Suprapubic skin (tissue), 4 donors: ENCODE results near the gene FAR2. TPM values are rescaled to one million over a fixed set of nuclear protein-coding genes. Genes with fewer than 3 reads are reported as not detected.

ENCODE experiments used
- DNase-seq, 2 donors: peaks; one replicate each; pipeline ENCODE4 v3.0.0-alpha.2; 2019; ENCODE audit warnings: low spot score in 2 of 2
- H3K27ac ChIP-seq: fragments of 200-600 bp; sonication (generic); one replicate; pipeline ENCODE4 v1.5.1; 2019
- H3K27me3 ChIP-seq: fragments of 200-600 bp; sonication (generic); one replicate; pipeline ENCODE4 v1.5.1; 2019
- H3K36me3 ChIP-seq: fragments of 200-600 bp; sonication (generic); one replicate; pipeline ENCODE4 v1.5.1; 2019
- H3K4me1 ChIP-seq: fragments of 200-600 bp; sonication (generic); one replicate; pipeline ENCODE4 v1.5.1; 2019
- H3K4me3 ChIP-seq: fragments of 200-600 bp; sonication (generic); one replicate; pipeline ENCODE4 v1.5.1; 2019; ENCODE audit warnings: mild to moderate bottlenecking
- H3K9me3 ChIP-seq: fragments of 200-600 bp; sonication (generic); one replicate; pipeline ENCODE4 v1.5.1; 2019
- CTCF ChIP-seq, 2 donors: fragments of 200-600 bp in 1 of 2; fragments of 450-650 bp in 1 of 2; sonication (generic) in 1 of 2; IDR thresholded peaks; one replicate each; pipeline ENCODE4 v1.5.1; 2016 to 2019; ENCODE audit warnings: antibody characterized with exemption in 2 of 2, mild to moderate bottlenecking in 1 of 2, moderate library complexity in 1 of 2
- EP300 ChIP-seq: sonication (generic); formaldehyde crosslinking; IDR thresholded peaks from one replicate; pipeline ENCODE4 v1.6.1; 2017; ENCODE audit warnings: antibody characterized with exemption
- POLR2A ChIP-seq, 2 donors: fragments of 450-650 bp; IDR thresholded peaks; one replicate each; pipeline ENCODE4 v1.6.1; 2017; ENCODE audit warnings: antibody characterized with exemption in 2 of 2, mild to moderate bottlenecking in 2 of 2, moderate library complexity in 2 of 2
- POLR2AphosphoS5 ChIP-seq, 3 donors: sonication (generic); formaldehyde crosslinking; IDR thresholded peaks; one replicate each; pipeline ENCODE4 v1.6.1; 2017; ENCODE audit warnings: antibody characterized with exemption in 3 of 3
- WGBS: methylation state at CpG from one replicate; pipeline ENCODE4 v1.1.5; 2018; 5-methylcytosine and 5-hydroxymethylcytosine counted together
- total RNA-seq, 4 donors: library from RNA; depleted of rRNA; stranded (reverse); fragments of >200 nt; gene quantifications; one replicate each; pipeline ENCODE4 v1.1.0, GENCODE V29; 2016

FAR2 gene
- total RNA-seq, 4 donors from 2014 or later, result 20.0 to 41.8 (median 30.6) TPM

GRCh38 chr12:29270446-29270845, 121.4 kb downstream of the FAR2 start:
- no peak for TF ChIP-seq CTCF (IDR thresholded peaks at IDR 0.05)
- no peak for TF ChIP-seq POLR2AphosphoS5 (IDR thresholded peaks at IDR 0.05)
- TF ChIP-seq POLR2A (IDR thresholded peaks at IDR 0.05), result no peak
- TF ChIP-seq EP300, result no peak
- no peaks in the 10 kb centered on the region for H3K4me1 ChIP-seq
- H3K27ac ChIP-seq, result no peak overlapping the region
- H3K27me3 ChIP-seq, result no peaks in the 10 kb centered on the region
- H3K36me3 ChIP-seq, result no peaks in the 10 kb centered on the region
- 73% methylated on average over 5 of the region's 5 CpGs for WGBS
- DNase-seq, result no peak
- no peak overlapping the region for H3K4me3 ChIP-seq
- no peaks in the 10 kb centered on the region for H3K9me3 ChIP-seq

GRCh38 chr12:29273178-29273843, 124.2 kb downstream of the FAR2 start:
- TF ChIP-seq POLR2A (IDR thresholded peaks at IDR 0.05) (no peak), POLR2AphosphoS5 (IDR thresholded peaks at IDR 0.05) (no peak), EP300 (no peak), CTCF (IDR thresholded peaks at IDR 0.05) (no peak)
- no peak overlapping the region for H3K4me3 ChIP-seq
- H3K4me1 ChIP-seq, result no peaks in the 10 kb centered on the region
- no peak overlapping the region for H3K27ac ChIP-seq
- WGBS, result 75% methylated on average over 3 of the region's 7 CpGs
- no peaks in the 10 kb centered on the region for H3K9me3 ChIP-seq
- no peaks in the 10 kb centered on the region for H3K27me3 ChIP-seq
- H3K36me3 ChIP-seq, result no peaks in the 10 kb centered on the region
- no peak for DNase-seq

- Histone ChIP-seq H3K27me3 (no peaks in the 10 kb centered on the region), H3K4me3 (no peak overlapping the region), H3K9me3 (no peaks in the 10 kb centered on the region), H3K4me1 (no peaks in the 10 kb centered on the region), H3K27ac (no peak overlapping the region), H3K36me3 (no peaks in the 10 kb centered on the region)
- no peak for DNase-seq
- TF ChIP-seq EP300 (no peak), POLR2AphosphoS5 (IDR thresholded peaks at IDR 0.05) (no peak)
- 94% methylated on average over 3 of the region's 3 CpGs for WGBS
Observed at GRCh38 chr12:29275834-29276233, 126.8 kb downstream of the FAR2 start.

- DNase-seq, result no peak
- no peaks in the 10 kb centered on the region for H3K9me3 ChIP-seq
- no peak overlapping the region for H3K27ac ChIP-seq
- H3K36me3 ChIP-seq, result no peaks in the 10 kb centered on the region
- TF ChIP-seq EP300 (no peak), POLR2AphosphoS5 (IDR thresholded peaks at IDR 0.05) (no peak), POLR2A (IDR thresholded peaks at IDR 0.05) (no peak), CTCF (IDR thresholded peaks at IDR 0.05) (no peak)
- WGBS, result 84% methylated on average over 4 of the region's 4 CpGs
- H3K27me3 ChIP-seq, result no peaks in the 10 kb centered on the region
- peaks cover 4% of the 10 kb centered on the region for H3K4me1 ChIP-seq
- H3K4me3 ChIP-seq, result no peak overlapping the region
Observed at GRCh38 chr12:29277231-29277630, 128.2 kb downstream of the FAR2 start.

- no peak for DNase-seq
- H3K4me3 ChIP-seq, result no peak overlapping the region
- no peaks in the 10 kb centered on the region for H3K36me3 ChIP-seq
- no peak overlapping the region for H3K27ac ChIP-seq
- H3K4me1 ChIP-seq, result peaks cover 5% of the 10 kb centered on the region
- H3K27me3 ChIP-seq, result no peaks in the 10 kb centered on the region
- TF ChIP-seq POLR2A (IDR thresholded peaks at IDR 0.05) (no peak), CTCF (IDR thresholded peaks at IDR 0.05) (no peak), POLR2AphosphoS5 (IDR thresholded peaks at IDR 0.05) (no peak), EP300 (no peak)
- H3K9me3 ChIP-seq, result no peaks in the 10 kb centered on the region
- WGBS, result 53% methylated on average over 3 of the region's 3 CpGs
Observed at GRCh38 chr12:29278673-29279420, 129.8 kb downstream of the FAR2 start.
